Gastroesophageal sphincter (tissue), 4 donors: ENCODE measurements around the gene PRUNE2. TPM values are rescaled to one million over a fixed set of nuclear protein-coding genes. Genes with fewer than 3 reads are reported as not detected.

ENCODE experiments used
- ATAC-seq: fragments of 150-250 bp; one replicate; pipeline ENCODE4 v1.9.1; 2016; ENCODE audit warnings: mild to moderate bottlenecking, moderate library complexity
- H3K27ac ChIP-seq, 4 donors: fragments of 200-600 bp; sonication (generic) in 3 of 4; 1 replicate in 3 of 4; 2 replicates in 1 of 4; pipeline ENCODE4 v1.5.1; 2016 to 2019
- H3K27me3 ChIP-seq: fragments of 200-600 bp; sonication (generic); one replicate; pipeline ENCODE4 v1.5.1; 2019
- H3K36me3 ChIP-seq, 2 donors: fragments of 200-600 bp; sonication (generic); one replicate each; pipeline ENCODE4 v1.5.1; 2019; ENCODE audit warnings: control low read depth in 1 of 2
- H3K4me1 ChIP-seq, 3 donors: fragments of 200-600 bp; sonication (generic); 1 replicate in 2 of 3; 2 replicates in 1 of 3; pipeline ENCODE4 v1.5.1; 2016 to 2019; ENCODE audit warnings: control low read depth in 2 of 3
- H3K4me3 ChIP-seq, 2 donors: fragments of 200-600 bp; sonication (generic); one replicate each; pipeline ENCODE4 v1.5.1; 2019; ENCODE audit warnings: mild to moderate bottlenecking in 1 of 2, moderate library complexity in 1 of 2
- H3K9me3 ChIP-seq, 3 donors: fragments of 200-600 bp; sonication (generic); one replicate each; pipeline ENCODE4 v1.5.1; 2017 to 2019; ENCODE audit warnings: control low read depth in 2 of 3
- EP300 ChIP-seq: sonication (generic); formaldehyde crosslinking; IDR thresholded peaks from one replicate; pipeline ENCODE4 v1.6.1; 2017; ENCODE audit warnings: antibody characterized with exemption, mild to moderate bottlenecking
- POLR2A ChIP-seq, 2 donors: fragments of 450-650 bp; IDR thresholded peaks; one replicate each; pipeline ENCODE4 v1.6.1; 2017; ENCODE audit warnings: antibody characterized with exemption in 2 of 2, mild to moderate bottlenecking in 2 of 2, moderate library complexity in 1 of 2
- POLR2AphosphoS5 ChIP-seq: sonication (generic); formaldehyde crosslinking; IDR thresholded peaks from one replicate; pipeline ENCODE4 v1.6.1; 2017; ENCODE audit warnings: antibody characterized with exemption
- WGBS, 2 donors: methylation state at CpG; one replicate each; pipeline ENCODE4 v1.1.5; 2018; ENCODE audit warnings: low coverage in 1 of 2; 5-methylcytosine and 5-hydroxymethylcytosine counted together
- total RNA-seq, 4 donors: library from RNA; depleted of rRNA; stranded (reverse); fragments of >200 nt; gene quantifications; one replicate each; pipeline ENCODE4 v1.1.0, GENCODE V29; 2016
- TF ChIP-seq, protein P1 (sequence below), 4 experiments: fragments of 200-600 bp in 2 of 4; fragments of 450-650 bp in 2 of 4; sonication (generic) in 1 of 4; IDR thresholded peaks; one replicate each; pipeline ENCODE4 v1.5.1; 2017 to 2019; ENCODE audit warnings: antibody characterized with exemption in 4 of 4, mild to moderate bottlenecking in 2 of 4, moderate library complexity in 2 of 4

Gene PRUNE2
- total RNA-seq, 4 donors from 2014 or later, result 561 to 930 (median 763) TPM

DNA sequence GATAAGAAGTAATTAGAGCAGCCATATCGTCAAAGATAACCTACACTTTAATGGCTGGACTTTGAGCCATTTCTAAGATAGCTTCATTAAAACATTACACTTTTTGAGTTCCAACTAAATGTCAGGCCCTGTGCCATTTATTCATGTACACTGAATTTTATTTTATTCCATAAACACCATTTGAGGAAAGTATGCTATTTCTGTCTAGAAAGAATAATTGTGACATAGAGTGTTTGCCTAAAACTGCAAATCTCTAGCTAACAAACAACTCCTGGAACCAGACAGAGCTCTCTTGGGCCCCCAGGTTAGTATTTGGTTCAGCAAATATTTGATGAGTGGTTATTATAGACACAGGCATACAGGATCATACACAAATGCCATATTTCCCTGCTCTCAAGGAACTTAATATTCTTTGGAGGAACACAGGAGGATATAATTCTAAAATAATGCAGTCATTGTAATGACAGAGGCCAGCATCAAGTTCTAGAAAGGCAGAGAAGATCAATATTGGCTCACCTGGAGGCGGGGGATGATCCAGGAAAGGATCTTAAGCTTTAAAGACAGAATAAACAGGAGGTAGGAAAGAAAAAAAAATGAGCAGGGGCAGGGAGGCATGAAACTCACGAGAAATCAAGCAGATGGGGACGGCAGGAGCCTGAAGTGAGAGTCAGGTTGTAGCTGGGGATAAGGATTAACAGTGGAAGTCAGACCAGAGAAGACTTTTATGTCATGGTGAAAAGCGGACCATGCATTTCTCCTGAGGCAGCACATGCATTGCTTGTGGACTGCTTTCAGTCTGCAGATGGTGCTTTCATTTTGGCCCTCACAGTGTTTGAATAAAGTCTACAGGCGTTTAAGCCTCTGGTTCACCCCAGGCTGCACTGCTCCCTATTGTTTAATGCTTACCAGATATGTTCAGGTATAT lies 319.3 kb downstream of the PRUNE2 start:
- Histone ChIP-seq H3K9me3 (no peaks in the 10 kb centered on the region), H3K36me3 (no peaks in the 10 kb centered on the region), H3K4me3 (no peak overlapping the region), H3K27me3 (no peaks in the 10 kb centered on the region), H3K27ac (no peak overlapping the region), H3K4me1 (peaks cover 0 to 8% (median 0%) of the 10 kb centered on the region in 3 donors)
- TF ChIP-seq POLR2A (IDR thresholded peaks at IDR 0.05), result no peak
- ATAC-seq, result no peak
- WGBS, 2 donors, result 62 to 69% methylated on average over 5 to 6 of the region's 6 CpGs

DNA sequence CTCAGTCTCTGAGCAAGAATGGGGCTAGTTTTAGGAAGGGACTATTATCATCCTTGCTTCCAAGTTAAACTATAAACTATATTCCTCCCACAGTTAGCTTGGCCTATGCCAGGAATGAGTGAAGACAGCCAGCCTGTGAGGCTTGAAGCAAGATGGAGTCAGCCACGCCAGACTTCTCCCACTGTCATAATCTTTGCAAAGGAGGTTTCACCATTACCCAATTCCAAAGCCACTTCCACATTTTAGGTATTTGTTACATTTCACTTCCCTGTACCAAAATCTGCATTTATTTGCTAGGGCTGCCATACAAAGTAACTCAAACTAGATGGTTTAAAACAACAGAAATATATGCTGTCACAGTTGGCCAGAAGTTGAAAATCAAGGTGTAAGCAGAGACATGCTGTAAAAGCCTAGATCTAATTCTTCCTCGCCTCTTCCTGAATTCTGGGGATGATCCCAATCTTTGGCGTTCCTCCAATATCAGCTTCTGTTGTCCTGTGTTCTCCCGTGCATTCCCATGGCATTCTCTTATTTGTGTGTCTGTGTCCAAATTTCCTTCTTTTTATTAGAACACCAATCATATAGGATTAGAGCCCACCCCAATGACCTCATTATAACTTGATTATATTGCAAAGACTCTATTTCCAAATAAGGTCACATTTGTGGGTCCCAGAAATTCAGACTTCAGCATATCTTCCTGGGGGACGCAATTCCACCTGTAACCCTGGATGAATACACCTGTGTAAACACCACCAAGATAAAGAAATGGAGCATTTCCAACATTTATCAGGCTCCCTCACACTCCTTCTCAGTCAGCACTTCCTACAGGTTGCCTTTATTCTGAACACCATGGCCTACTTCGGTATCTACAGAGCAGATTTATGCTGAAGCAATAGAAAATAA lies 320.2 kb downstream of the PRUNE2 start:
- Histone ChIP-seq H3K36me3 (no peaks in the 10 kb centered on the region), H3K4me3 (no peak overlapping the region), H3K27me3 (no peaks in the 10 kb centered on the region), H3K9me3 (no peaks in the 10 kb centered on the region), H3K27ac (no peak overlapping the region), H3K4me1 (peaks cover 0 to 8% (median 0%) of the 10 kb centered on the region in 3 donors)
- TF ChIP-seq POLR2A (IDR thresholded peaks at IDR 0.05) (no peak), POLR2AphosphoS5 (no peak), EP300 (no peak)
- TF ChIP-seq, protein P1, sequence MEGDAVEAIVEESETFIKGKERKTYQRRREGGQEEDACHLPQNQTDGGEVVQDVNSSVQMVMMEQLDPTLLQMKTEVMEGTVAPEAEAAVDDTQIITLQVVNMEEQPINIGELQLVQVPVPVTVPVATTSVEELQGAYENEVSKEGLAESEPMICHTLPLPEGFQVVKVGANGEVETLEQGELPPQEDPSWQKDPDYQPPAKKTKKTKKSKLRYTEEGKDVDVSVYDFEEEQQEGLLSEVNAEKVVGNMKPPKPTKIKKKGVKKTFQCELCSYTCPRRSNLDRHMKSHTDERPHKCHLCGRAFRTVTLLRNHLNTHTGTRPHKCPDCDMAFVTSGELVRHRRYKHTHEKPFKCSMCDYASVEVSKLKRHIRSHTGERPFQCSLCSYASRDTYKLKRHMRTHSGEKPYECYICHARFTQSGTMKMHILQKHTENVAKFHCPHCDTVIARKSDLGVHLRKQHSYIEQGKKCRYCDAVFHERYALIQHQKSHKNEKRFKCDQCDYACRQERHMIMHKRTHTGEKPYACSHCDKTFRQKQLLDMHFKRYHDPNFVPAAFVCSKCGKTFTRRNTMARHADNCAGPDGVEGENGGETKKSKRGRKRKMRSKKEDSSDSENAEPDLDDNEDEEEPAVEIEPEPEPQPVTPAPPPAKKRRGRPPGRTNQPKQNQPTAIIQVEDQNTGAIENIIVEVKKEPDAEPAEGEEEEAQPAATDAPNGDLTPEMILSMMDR (IDR thresholded peaks at IDR 0.05), result no peak
- 85 to 88% methylated on average over 6 of the region's 6 CpGs for WGBS, 2 donors
- ATAC-seq, result no peak

DNA sequence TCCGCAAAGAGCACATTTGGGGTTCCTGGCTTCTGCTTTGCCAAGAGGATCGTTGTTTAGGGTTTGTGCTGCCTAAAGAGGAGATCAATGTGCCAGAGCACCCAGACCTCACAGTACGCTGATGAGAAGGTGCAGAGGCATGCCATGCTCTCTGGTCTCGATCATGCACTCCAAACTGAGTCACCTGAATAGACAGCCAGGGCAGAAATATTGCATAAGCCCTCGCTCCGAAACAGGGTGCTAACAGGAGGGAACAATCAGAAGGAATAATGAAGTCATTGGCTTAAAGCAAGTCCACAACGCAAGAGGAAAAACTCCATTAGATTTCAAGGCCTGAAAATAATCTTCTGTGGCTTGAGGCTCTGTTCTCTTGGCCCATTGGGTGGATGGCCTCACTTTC lies 322.7 kb downstream of the PRUNE2 start:
- Histone ChIP-seq H3K4me3 (no peak overlapping the region), H3K36me3 (no peaks in the 10 kb centered on the region), H3K4me1 (peaks cover 0 to 8% (median 0%) of the 10 kb centered on the region in 3 donors), H3K27ac (no peak overlapping the region), H3K9me3 (no peaks in the 10 kb centered on the region), H3K27me3 (no peaks in the 10 kb centered on the region)
- no peak for ATAC-seq
- 81 to 98% methylated on average over 7 of the region's 7 CpGs for WGBS, 2 donors
- TF ChIP-seq EP300 (no peak), POLR2A (IDR thresholded peaks at IDR 0.05) (no peak), POLR2AphosphoS5 (no peak)
- TF ChIP-seq, protein P1 (IDR thresholded peaks at IDR 0.05), result no peak

DNA sequence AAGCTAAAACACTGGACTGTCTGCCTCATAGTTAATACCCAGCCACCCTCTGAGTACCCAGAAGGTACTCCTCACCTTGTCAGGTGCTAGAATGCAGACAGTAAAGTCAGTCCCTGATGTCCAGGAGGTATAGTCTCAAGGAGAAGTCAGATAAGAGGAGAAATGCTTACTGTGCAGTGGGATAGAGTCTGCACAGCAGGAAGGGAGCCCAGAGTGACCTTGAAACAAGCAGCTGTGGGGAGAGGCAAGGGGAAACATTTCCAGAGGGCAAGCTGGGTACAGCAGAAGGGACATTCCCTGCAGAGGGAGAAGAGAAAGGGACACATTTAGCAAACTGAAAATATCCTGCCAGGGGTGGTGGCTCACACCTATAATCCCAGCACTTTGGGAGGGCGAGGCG lies 324.2 kb downstream of the PRUNE2 start:
- H3K36me3 ChIP-seq, result no peaks in the 10 kb centered on the region
- no peak overlapping the region for H3K27ac ChIP-seq
- no peak for ATAC-seq
- 92 to 100% methylated on average over 2 of the region's 2 CpGs for WGBS, 2 donors
- no peaks in the 10 kb centered on the region for H3K27me3 ChIP-seq
- H3K9me3 ChIP-seq, result no peaks in the 10 kb centered on the region
- no peak for TF ChIP-seq EP300
- H3K4me3 ChIP-seq, result no peak overlapping the region
- peaks cover 0 to 8% (median 0%) of the 10 kb centered on the region in 3 donors for H3K4me1 ChIP-seq

DNA sequence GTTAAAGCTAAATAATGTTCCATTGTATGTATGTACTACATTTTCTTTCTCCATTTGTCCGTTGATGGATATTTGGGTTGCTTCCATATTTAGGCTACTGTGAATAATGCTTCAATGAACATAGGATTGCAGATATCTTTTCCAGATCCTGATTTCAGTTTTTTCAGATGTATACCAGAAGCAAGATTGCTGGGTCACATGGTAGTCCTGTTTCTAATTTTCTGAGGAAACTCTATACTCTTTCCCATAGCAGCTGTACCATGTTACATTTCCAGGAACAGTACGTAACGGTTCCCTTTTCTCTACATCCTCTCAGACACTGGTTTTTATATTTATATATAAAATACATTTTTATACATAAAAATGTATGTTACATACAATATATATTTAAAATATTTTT lies 325.1 kb downstream of the PRUNE2 start:
- no peaks in the 10 kb centered on the region for H3K27me3 ChIP-seq
- H3K4me1 ChIP-seq, result no peaks in the 10 kb centered on the region
- H3K36me3 ChIP-seq, result no peaks in the 10 kb centered on the region
- no peaks in the 10 kb centered on the region for H3K9me3 ChIP-seq
- no peak overlapping the region for H3K4me3 ChIP-seq
- WGBS, 2 donors, result 57 to 77% methylated on average over 3 of the region's 3 CpGs
- no peak for ATAC-seq
- H3K27ac ChIP-seq, result no peak overlapping the region
- TF ChIP-seq EP300 (no peak), POLR2AphosphoS5 (no peak)
- TF ChIP-seq, protein P1 (IDR thresholded peaks at IDR 0.05), result no peak
